SK-N-SH (cell line): ENCODE results near the gene GPATCH4. TPM values are rescaled to one million over a fixed set of nuclear protein-coding genes. Genes with fewer than 3 reads are reported as not detected.

Experiments
- CTCF ChIA-PET: fragments of 300-600, 350-600 bp; formaldehyde crosslinking; extraction: SDS; loops from one replicate; lab custom pipeline; 2021; lab: Yijun Ruan, JAX
- POLR2A ChIA-PET: fragments of 350-600 bp; sonication (Branson Sonifier 250); formaldehyde crosslinking; extraction: SDS; loops from one replicate; lab custom pipeline; 2020; ENCODE audit warnings: antibody characterized with exemption, inconsistent platforms; lab: Yijun Ruan, JAX
- DNase-seq: peaks from one replicate; pipeline ENCODE4 v3.0.0; 2012
- H2AFZ ChIP-seq: fragments of 200-600 bp; sonication (generic); 2 replicates; pipeline ENCODE4 v1.8.1; 2016; ENCODE audit warnings: antibody characterized with exemption, mild to moderate bottlenecking, low read depth
- H3F3A ChIP-seq: fragments of 200-600 bp; sonication (generic); replicated peaks from 2 replicates; pipeline ENCODE3; 2016; ENCODE audit warnings: antibody characterized with exemption, mild to moderate bottlenecking; ENCODE audit not compliant: insufficient read depth
- H3K27ac ChIP-seq, 2 experiments: fragments of 200-500 bp in 1 of 2; fragments of 200-600 bp in 1 of 2; sonication (Bioruptor generic) in 1 of 2; sonication (generic), shearing (Covaris generic) in 1 of 2; 2 replicates each; pipeline versions ENCODE4 v1.5.1 to v1.6.1; 2014 to 2016; ENCODE audit warnings: low read depth in 2 of 2, inconsistent platforms in 1 of 2, low read length in 1 of 2, mild to moderate bottlenecking in 1 of 2, mixed read lengths in 1 of 2
- H3K27me3 ChIP-seq: fragments of 200-600 bp; sonication (generic), shearing (Covaris generic); 2 replicates; pipeline ENCODE4 v1.6.1; 2016; ENCODE audit warnings: mixed run types; ENCODE audit not compliant: insufficient read depth
- H3K36me3 ChIP-seq, 2 experiments: fragments of 200-500 bp in 1 of 2; fragments of 200-600 bp in 1 of 2; sonication (Bioruptor generic) in 1 of 2; sonication (generic) in 1 of 2; replicated peaks in 1 of 2; 2 replicates each; pipeline versions ENCODE3 to v1.5.1; 2014 to 2016; ENCODE audit warnings: low read length in 1 of 2, mild to moderate bottlenecking in 1 of 2; ENCODE audit not compliant: insufficient read depth in 2 of 2, control insufficient read depth in 1 of 2
- H3K4me1 ChIP-seq, 2 experiments: fragments of 200-500 bp in 1 of 2; fragments of 200-600 bp in 1 of 2; sonication (Bioruptor generic) in 1 of 2; sonication (generic), shearing (Covaris generic) in 1 of 2; 2 replicates each; pipeline versions ENCODE4 v1.5.1 to v1.6.1; 2014 to 2016; ENCODE audit warnings: low read depth in 1 of 2, low read length in 1 of 2, mixed run types in 1 of 2; ENCODE audit not compliant: insufficient read depth in 2 of 2, control insufficient read depth in 1 of 2
- H3K4me2 ChIP-seq: fragments of 200-600 bp; sonication (generic), shearing (Covaris generic); 2 replicates; pipeline ENCODE4 v1.6.1; 2017; ENCODE audit warnings: mixed run types
- H3K4me3 ChIP-seq, 2 experiments: fragments of 200-500 bp in 1 of 2; fragments of 200-600 bp in 1 of 2; sonication (Bioruptor generic) in 1 of 2; sonication (generic), shearing (Covaris generic) in 1 of 2; 2 replicates each; pipeline versions ENCODE4 v1.5.1 to v1.8.1; 2014 to 2016; ENCODE audit warnings: low read depth in 2 of 2, inconsistent platforms in 1 of 2, low read length in 1 of 2, mild to moderate bottlenecking in 1 of 2, mixed read lengths in 1 of 2, moderate library complexity in 1 of 2
- H3K79me2 ChIP-seq: fragments of 200-600 bp; sonication (generic); 2 replicates; pipeline ENCODE4 v1.8.1; 2017; ENCODE audit warnings: mild to moderate bottlenecking; ENCODE audit not compliant: insufficient read depth
- H3K9ac ChIP-seq: fragments of 200-600 bp; sonication (generic); 2 replicates; pipeline ENCODE4 v1.6.1; 2017; ENCODE audit warnings: mixed run types
- H3K9me2 ChIP-seq: fragments of 200-600 bp; sonication (generic); 2 replicates; pipeline ENCODE4 v1.6.1; 2017; ENCODE audit warnings: mixed run types
- H3K9me3 ChIP-seq: fragments of 200-600 bp; sonication (generic); 2 replicates; pipeline ENCODE4 v1.6.1; 2017; ENCODE audit warnings: mixed run types, mild to moderate bottlenecking, moderate library complexity
- H4K20me1 ChIP-seq: fragments of 200-600 bp; sonication (generic); 2 replicates; pipeline ENCODE4 v1.6.1; 2017; ENCODE audit warnings: mild to moderate bottlenecking, mixed run types; ENCODE audit not compliant: insufficient read depth
- CHD2 ChIP-seq: fragments of 150-350 bp; IDR thresholded peaks from 2 replicates; pipeline ENCODE4 v1.6.1; 2018; ENCODE audit warnings: low read length; ENCODE audit not compliant: partially characterized antibody
- CTCF ChIP-seq: fragments of 200-600 bp; sonication (generic); IDR thresholded peaks from 2 replicates; pipeline ENCODE4 v1.6.1; 2017; ENCODE audit warnings: antibody characterized with exemption, mild to moderate bottlenecking, moderate library complexity
- ELF1 ChIP-seq: IDR thresholded peaks from 2 replicates; pipeline ENCODE4 v1.4.0; 2012
- EZH2phosphoT487 ChIP-seq: fragments of 200-600 bp; sonication (generic); IDR thresholded peaks from 2 replicates; pipeline ENCODE4 v1.6.1; 2017; ENCODE audit warnings: low read depth, mixed run types, mild to moderate bottlenecking, antibody characterized with exemption, moderate library complexity, borderline replicate concordance
- GATA2 ChIP-seq: sonication (generic); formaldehyde crosslinking; IDR thresholded peaks from 2 replicates; pipeline ENCODE4 v1.5.0; 2020; ENCODE audit warnings: mild to moderate bottlenecking, missing genetic modification reagents
- JUND ChIP-seq: IDR thresholded peaks from 2 replicates; pipeline ENCODE4 v1.4.0; 2012
- MEF2A ChIP-seq: IDR thresholded peaks from 2 replicates; pipeline ENCODE4 v1.4.0; 2012; ENCODE audit warnings: low read depth, borderline replicate concordance
- MXI1 ChIP-seq: IDR thresholded peaks from 2 replicates; pipeline ENCODE4 v1.6.1; 2012; ENCODE audit warnings: mild to moderate bottlenecking, low read depth, low read length, improper control_type of control experiment
- NFIC ChIP-seq: IDR thresholded peaks from 2 replicates; pipeline ENCODE4 v1.4.0; 2012; ENCODE audit warnings: borderline replicate concordance
- NRF1 ChIP-seq: IDR thresholded peaks from 2 replicates; pipeline ENCODE4 v1.6.1; 2012; ENCODE audit warnings: low read depth, mild to moderate bottlenecking, low read length
- POLR2AphosphoS5 ChIP-seq: IDR thresholded peaks from 2 replicates; pipeline ENCODE4 v1.6.1; 2012; ENCODE audit warnings: low read depth, low read length
- RAD21 ChIP-seq: IDR thresholded peaks from 2 replicates; pipeline ENCODE4 v1.6.1; 2012; ENCODE audit warnings: mild to moderate bottlenecking, low read length
- RFX5 ChIP-seq: IDR thresholded peaks from 2 replicates; pipeline ENCODE4 v1.6.1; 2012; ENCODE audit warnings: mild to moderate bottlenecking, improper control_type of control experiment, low read length
- SIN3A ChIP-seq: IDR thresholded peaks from 2 replicates; pipeline ENCODE4 v1.6.1; 2012; ENCODE audit warnings: low read depth, mild to moderate bottlenecking, low read length, moderate library complexity, borderline replicate concordance
- SMC3 ChIP-seq: IDR thresholded peaks from 2 replicates; pipeline ENCODE4 v1.6.1; 2012; ENCODE audit warnings: low read depth, low read length, improper control_type of control experiment
- TAF1 ChIP-seq: IDR thresholded peaks from 2 replicates; pipeline ENCODE4 v1.6.1; 2012; ENCODE audit warnings: low read depth, mild to moderate bottlenecking, low read length, moderate library complexity, borderline replicate concordance
- TCF12 ChIP-seq: IDR thresholded peaks from 2 replicates; pipeline ENCODE4 v1.4.0; 2012
- USF1 ChIP-seq: IDR thresholded peaks from 2 replicates; pipeline ENCODE4 v1.4.0; 2012; ENCODE audit warnings: low read depth, borderline replicate concordance
- YY1 ChIP-seq: IDR thresholded peaks from 2 replicates; pipeline ENCODE4 v1.4.0; 2012; ENCODE audit warnings: low read depth, mild to moderate bottlenecking
- WGBS: methylation state at CpG from one replicate; pipeline ENCODE4 v1.1.6; 2017; ENCODE audit warnings: low lambda C conversion rate; 5-methylcytosine and 5-hydroxymethylcytosine counted together
- polyA plus RNA-seq, 3 experiments: library from polyadenylated mRNA; depleted of rRNA; stranded (reverse); fragments of >200 nt; gene quantifications; 2 replicates each; pipeline ENCODE4 v1.2.3, GENCODE V29; 2012

The GPATCH4 gene
- polyA plus RNA-seq, 1 of the 3 experiments (the other 2 are of a cell fraction): 36.6 TPM

GRCh38 chr1:156595016-156595415 lies 6.3 kb downstream of the GPATCH4 start:
- peaks cover 31% of the 10 kb centered on the region for H3K79me2 ChIP-seq
- DNase-seq: no peak
- peaks cover 47 to 63% of the 10 kb centered on the region in 2 experiments for H3K36me3 ChIP-seq
- H3K4me2 ChIP-seq: no peak overlapping the region
- H3K27me3 ChIP-seq: no peaks in the 10 kb centered on the region
- H4K20me1 ChIP-seq: no peaks in the 10 kb centered on the region
- H3K9me2 ChIP-seq: no peaks in the 10 kb centered on the region
- H3K27ac ChIP-seq: no peak overlapping the region
- POLR2A ChIA-PET: interaction anchor here (0.6 kb wide), 1 partner anchor 298 kb away, joined by 3 read pairs; no protein-coding TSS in a partner anchor
- 0 out of 2 replicates have a peak, but pooled peaks have one; percentile 8 for TF ChIP-seq POLR2AphosphoS5
- no peak for TF ChIP-seq RFX5
- TF ChIP-seq, all 33 proteins: peak for 1
- H3K4me1 ChIP-seq: peaks cover under 1 to 20% of the 10 kb centered on the region in 2 experiments; a peak in 3 of 4 replicates
- no peak overlapping the region for H3K9ac ChIP-seq
- no peak overlapping the region for H3K4me3 ChIP-seq
- no peak overlapping the region for H2AFZ ChIP-seq
- CTCF ChIA-PET: interaction anchor here (1.0 to 5.6 kb wide), 6 partner anchors 8 to 29 kb away, joined by 3 to 42 read pairs (median 5); no protein-coding TSS in a partner anchor
- peaks cover 17% of the 10 kb centered on the region for H3F3A ChIP-seq
- no peaks in the 10 kb centered on the region for H3K9me3 ChIP-seq
- 91% methylated on average over 2 of the region's 2 CpGs for WGBS

- Histone ChIP-seq H3K9me2 (no peaks in the 10 kb centered on the region), H3K79me2 (peaks cover 23% of the 10 kb centered on the region), H3K27me3 (no peaks in the 10 kb centered on the region), H3K4me1 (peaks cover 0 to 16% of the 10 kb centered on the region in 2 experiments; a peak in 2 of 4 replicates), H3K36me3 (peaks cover 42 to 63% of the 10 kb centered on the region in 2 experiments), H3K27ac (no peak overlapping the region), H4K20me1 (no peaks in the 10 kb centered on the region), H3K4me2 (no peak overlapping the region), H3K9me3 (no peaks in the 10 kb centered on the region), H3K4me3 (no peak overlapping the region), H3F3A (peaks cover 13% of the 10 kb centered on the region), H2AFZ (no peak overlapping the region), H3K9ac (no peak overlapping the region)
- WGBS: 98% methylated on average over 3 of the region's 3 CpGs
- CTCF ChIA-PET: interaction anchor here (1.0 to 5.6 kb wide), 8 partner anchors 8 to 65 kb away, joined by 3 to 42 read pairs (median 4); partner anchors contain the start of gene BCAN
- POLR2A ChIA-PET: interaction anchor here (0.6 kb wide), 1 partner anchor 297 kb away, joined by 3 read pairs; no protein-coding TSS in a partner anchor
- TF ChIP-seq NRF1: no peak
- no peak for TF ChIP-seq RAD21
- no peak for TF ChIP-seq RFX5
- no peak for TF ChIP-seq SIN3A
- no peak for TF ChIP-seq MEF2A
- TF ChIP-seq YY1: no peak
- no peak for TF ChIP-seq TAF1
- TF ChIP-seq POLR2AphosphoS5: no peak
- TF ChIP-seq NFIC: no peak
- no peak for TF ChIP-seq ELF1
- TF ChIP-seq MXI1: no peak
- no peak for TF ChIP-seq EZH2phosphoT487
- no peak for TF ChIP-seq SMC3
- no peak for TF ChIP-seq JUND
- TF ChIP-seq CTCF: no peak
- TF ChIP-seq CHD2: no peak
- TF ChIP-seq USF1: no peak
- no peak for TF ChIP-seq TCF12
- no peak for TF ChIP-seq GATA2 (CRISPR knock-in tag)
- DNase-seq: no peak
Observed at GRCh38 chr1:156594190-156594589, 7.1 kb downstream of the GPATCH4 start.
